WTC11 (cell line): Measurements from ENCODE around the gene UGT1A10. TPM values are rescaled to one million over a fixed set of nuclear protein-coding genes. Genes with fewer than 3 reads are reported as not detected.

Source experiments
- ATAC-seq: fragments of 200-7000 bp; cut with Tn5 transposase; 2 replicates; pipeline ENCODE4 v1.10.0; 2021; ENCODE audit warnings: mild to moderate bottlenecking, moderate library complexity
- CTCF ChIA-PET: fragments of 300-600 bp; sonication (Branson Sonifier 250); formaldehyde crosslinking; loops from one replicate; lab custom pipeline; 2021; ENCODE audit warnings: antibody characterized with exemption; lab: Charles Lee
- POLR2A ChIA-PET: fragments of 350-600 bp; sonication (Branson Sonifier 250); formaldehyde crosslinking; loops from one replicate; lab custom pipeline; 2021; ENCODE audit warnings: antibody characterized with exemption; lab: Charles Lee
- DNase-seq: peaks from one replicate; pipeline ENCODE4 v3.0.0; 2021; ENCODE audit warnings: low spot score
- H3K27ac Mint-ChIP-seq: 2 replicates; pipeline ENCODE4 v1.8.0; 2021; ENCODE audit warnings: mixed read lengths
- H3K27me3 Mint-ChIP-seq: 2 replicates; pipeline ENCODE4 v1.8.0; 2021; ENCODE audit warnings: low read depth, mild to moderate bottlenecking, moderate library complexity, mixed read lengths
- H3K36me3 Mint-ChIP-seq: 2 replicates; pipeline ENCODE4 v1.8.0; 2021; ENCODE audit warnings: mixed read lengths
- H3K4me1 Mint-ChIP-seq: 2 replicates; pipeline ENCODE4 v1.8.0; 2022; ENCODE audit warnings: mixed read lengths
- H3K4me3 Mint-ChIP-seq: 2 replicates; pipeline ENCODE4 v1.8.0; 2021; ENCODE audit warnings: mild to moderate bottlenecking, moderate library complexity, mixed read lengths
- H3K9me3 Mint-ChIP-seq: 2 replicates; pipeline ENCODE4 v1.8.0; 2021; ENCODE audit warnings: mixed read lengths
- ATF3 ChIP-seq: sonication (generic); formaldehyde crosslinking; conservative IDR thresholded peaks from 2 replicates; pipeline ENCODE4 v1.8.1; 2022; ENCODE audit warnings: mild to moderate bottlenecking, missing genetic modification reagents
- CBFB ChIP-seq: sonication (generic); formaldehyde crosslinking; IDR thresholded peaks from 2 replicates; pipeline ENCODE4 v1.8.1; 2022; ENCODE audit warnings: mild to moderate bottlenecking, low read depth, missing genetic modification reagents
- CREB1 ChIP-seq: sonication (generic); formaldehyde crosslinking; IDR thresholded peaks from 2 replicates; pipeline ENCODE4 v1.8.0; 2023; ENCODE audit warnings: mild to moderate bottlenecking, missing genetic modification reagents
- FOXK1 ChIP-seq: sonication (generic); formaldehyde crosslinking; IDR thresholded peaks from 2 replicates; pipeline ENCODE4 v1.8.0; 2022; ENCODE audit warnings: mild to moderate bottlenecking, moderate library complexity, missing genetic modification reagents
- FOXP4 ChIP-seq: sonication (generic); formaldehyde crosslinking; IDR thresholded peaks from 2 replicates; pipeline ENCODE4 v1.8.0; 2022; ENCODE audit warnings: mild to moderate bottlenecking, missing genetic modification reagents
- HMGA2 ChIP-seq: fragments of 250-450 bp; sonication (Bioruptor Pico); IDR thresholded peaks from 2 replicates; pipeline ENCODE4 v1.4.0; 2021; ENCODE audit warnings: mild to moderate bottlenecking, moderate library complexity
- MAX ChIP-seq: sonication (generic); formaldehyde crosslinking; IDR thresholded peaks from 2 replicates; pipeline ENCODE4 v1.8.0; 2022; ENCODE audit warnings: mild to moderate bottlenecking, missing genetic modification reagents
- MYBL2 ChIP-seq: sonication (generic); formaldehyde crosslinking; IDR thresholded peaks from 2 replicates; pipeline ENCODE4 v1.8.1; 2023; ENCODE audit warnings: mild to moderate bottlenecking, moderate library complexity, missing genetic modification reagents
- PRRX2 ChIP-seq: fragments of 250-450 bp; sonication (Bioruptor Pico); IDR thresholded peaks from 2 replicates; pipeline ENCODE4 v1.8.0; 2021; ENCODE audit warnings: mild to moderate bottlenecking
- SMAD4 ChIP-seq: sonication (generic); formaldehyde crosslinking; IDR thresholded peaks from 2 replicates; pipeline ENCODE4 v1.8.0; 2022; ENCODE audit warnings: mild to moderate bottlenecking, missing genetic modification reagents
- TCF7 ChIP-seq: sonication (generic); formaldehyde crosslinking; IDR thresholded peaks from 2 replicates; pipeline ENCODE4 v1.8.0; 2022; ENCODE audit warnings: mild to moderate bottlenecking, low read depth, missing genetic modification reagents, moderate library complexity
- ZNF138 ChIP-seq: sonication (generic); formaldehyde crosslinking; conservative IDR thresholded peaks from 2 replicates; pipeline ENCODE4 v1.8.1; 2022; ENCODE audit warnings: mild to moderate bottlenecking, moderate library complexity, missing genetic modification reagents
- ZNF423 ChIP-seq: fragments of 250-450 bp; sonication (Bioruptor Pico); IDR thresholded peaks from 2 replicates; pipeline ENCODE4 v2.1.2; 2022; ENCODE audit warnings: mild to moderate bottlenecking, moderate library complexity
- total RNA-seq: library from RNA; stranded (reverse); gene quantifications from 3 replicates; pipeline ENCODE4 v1.2.3, GENCODE V29; 2021
- TF ChIP-seq, protein P1 (sequence below): fragments of 250-450 bp; sonication (Bioruptor Pico); IDR thresholded peaks from 2 replicates; pipeline ENCODE4 v1.9.0; 2021; ENCODE audit warnings: mild to moderate bottlenecking
- TF ChIP-seq, protein P2 (sequence below): sonication (generic); formaldehyde crosslinking; IDR thresholded peaks from 2 replicates; pipeline ENCODE4 v1.8.1; 2022; ENCODE audit warnings: mild to moderate bottlenecking, moderate library complexity, missing genetic modification reagents
- TF ChIP-seq, protein P3 (sequence below): sonication (generic); formaldehyde crosslinking; IDR thresholded peaks from 2 replicates; pipeline ENCODE4 v1.8.1; 2022; ENCODE audit warnings: low read depth, mild to moderate bottlenecking, moderate library complexity, missing genetic modification reagents, borderline replicate concordance
- TF ChIP-seq, protein P4 (sequence below): fragments of 250-450 bp; sonication (Bioruptor Pico); IDR thresholded peaks from 2 replicates; pipeline ENCODE4 v1.9.0; 2021; ENCODE audit warnings: mild to moderate bottlenecking, borderline replicate concordance

UGT1A10 gene
- total RNA-seq, 1 experiment from 2014 or later: not detected

DNA sequence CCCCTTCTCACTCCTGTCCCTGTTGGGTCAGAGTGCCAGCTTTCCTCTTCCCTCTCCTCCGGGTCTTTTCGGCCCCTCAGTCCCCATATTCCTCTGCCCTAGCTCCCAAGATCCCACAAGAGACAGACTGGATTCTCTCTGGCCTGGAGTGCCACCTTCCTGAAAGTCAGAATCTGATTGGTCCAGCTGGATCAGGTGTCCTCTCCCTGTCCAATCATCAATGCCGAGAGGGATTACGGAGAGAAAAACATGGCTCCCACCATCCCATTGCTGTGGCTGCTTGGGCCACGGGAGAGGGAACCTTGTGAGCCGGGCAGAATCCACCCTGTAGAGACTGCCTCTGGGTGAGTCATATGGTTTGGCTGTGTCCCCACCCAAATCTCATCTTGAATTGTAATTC is 139.2 kb downstream of the UGT1A10 start:
- no peaks in the 10 kb centered on the region for H3K4me1 Mint-ChIP-seq
- no peak overlapping the region for H3K27ac Mint-ChIP-seq
- H3K4me3 Mint-ChIP-seq: no peak overlapping the region
- DNase-seq: no peak
- no peak for TF ChIP-seq PRRX2
- no peak for TF ChIP-seq FOXP4 (CRISPR knock-in tag)
- TF ChIP-seq MAX (CRISPR knock-in tag): no peak
- TF ChIP-seq MYBL2 (CRISPR knock-in tag): no peak
- TF ChIP-seq FOXK1: no peak
- no peak for TF ChIP-seq HMGA2 (CRISPR knock-in tag)
- TF ChIP-seq, protein P1, sequence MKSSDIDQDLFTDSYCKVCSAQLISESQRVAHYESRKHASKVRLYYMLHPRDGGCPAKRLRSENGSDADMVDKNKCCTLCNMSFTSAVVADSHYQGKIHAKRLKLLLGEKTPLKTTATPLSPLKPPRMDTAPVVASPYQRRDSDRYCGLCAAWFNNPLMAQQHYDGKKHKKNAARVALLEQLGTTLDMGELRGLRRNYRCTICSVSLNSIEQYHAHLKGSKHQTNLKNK: no peak
- TF ChIP-seq, protein P2, sequence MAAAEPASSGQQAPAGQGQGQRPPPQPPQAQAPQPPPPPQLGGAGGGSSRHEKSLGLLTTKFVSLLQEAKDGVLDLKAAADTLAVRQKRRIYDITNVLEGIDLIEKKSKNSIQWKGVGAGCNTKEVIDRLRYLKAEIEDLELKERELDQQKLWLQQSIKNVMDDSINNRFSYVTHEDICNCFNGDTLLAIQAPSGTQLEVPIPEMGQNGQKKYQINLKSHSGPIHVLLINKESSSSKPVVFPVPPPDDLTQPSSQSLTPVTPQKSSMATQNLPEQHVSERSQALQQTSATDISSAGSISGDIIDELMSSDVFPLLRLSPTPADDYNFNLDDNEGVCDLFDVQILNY (CRISPR knock-in tag): no peak
- TF ChIP-seq, protein P3, sequence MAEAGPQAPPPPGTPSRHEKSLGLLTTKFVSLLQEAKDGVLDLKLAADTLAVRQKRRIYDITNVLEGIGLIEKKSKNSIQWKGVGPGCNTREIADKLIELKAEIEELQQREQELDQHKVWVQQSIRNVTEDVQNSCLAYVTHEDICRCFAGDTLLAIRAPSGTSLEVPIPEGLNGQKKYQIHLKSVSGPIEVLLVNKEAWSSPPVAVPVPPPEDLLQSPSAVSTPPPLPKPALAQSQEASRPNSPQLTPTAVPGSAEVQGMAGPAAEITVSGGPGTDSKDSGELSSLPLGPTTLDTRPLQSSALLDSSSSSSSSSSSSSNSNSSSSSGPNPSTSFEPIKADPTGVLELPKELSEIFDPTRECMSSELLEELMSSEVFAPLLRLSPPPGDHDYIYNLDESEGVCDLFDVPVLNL (CRISPR knock-in tag): no peak
- no peak for TF ChIP-seq CREB1 (CRISPR knock-in tag)
- TF ChIP-seq ATF3 (CRISPR knock-in tag): no peak
- no peak for TF ChIP-seq SMAD4 (CRISPR knock-in tag)
- H3K9me3 Mint-ChIP-seq: peaks cover 47% of the 10 kb centered on the region
- ATAC-seq: no peak
- peaks cover 8% of the 10 kb centered on the region for H3K36me3 Mint-ChIP-seq
- no peaks in the 10 kb centered on the region for H3K27me3 Mint-ChIP-seq
- POLR2A ChIA-PET: no interaction called here
- CTCF ChIA-PET: interaction anchor here (1.0 kb wide), 1 partner anchor 82 kb away, joined by 3 read pairs; no protein-coding TSS in a partner anchor

DNA sequence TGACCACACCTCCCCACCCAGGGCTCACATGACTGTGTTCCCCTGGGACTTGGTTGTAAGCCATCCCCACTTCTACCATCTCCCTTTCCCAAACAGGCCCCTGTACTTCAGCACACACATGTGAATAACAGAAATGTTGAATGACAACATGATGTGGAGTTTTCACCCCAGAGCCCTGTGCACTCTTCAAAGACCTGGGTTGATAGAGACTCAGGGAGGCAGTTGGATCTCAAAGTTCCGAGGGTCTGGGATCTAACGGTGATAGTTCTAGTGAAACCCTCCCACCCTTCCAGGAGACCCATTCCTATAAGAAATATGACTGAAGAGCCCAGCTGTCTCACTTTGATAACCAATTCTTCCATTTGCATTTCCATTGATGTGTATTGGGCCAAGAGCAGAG is 141.8 kb downstream of the UGT1A10 start, which contains the start of gene MROH2A:
TSS of gene MROH2A (plus strand) at position 301 of the 400 bp plus-strand sequence. CDS start 1,029 bp downstream, outside the sequence.
- ATAC-seq: no peak

More for the DNA sequence above, 141.8 kb downstream of the UGT1A10 start, which contains the start of gene MROH2A:
- no peak within 1 kb of the TSS for H3K27ac Mint-ChIP-seq
- H3K9me3 Mint-ChIP-seq: peaks cover 47% of the 10 kb centered on the region
- H3K4me1 Mint-ChIP-seq: no peaks in the 10 kb centered on the region
- no peak within 1 kb of the TSS for H3K4me3 Mint-ChIP-seq
- ChIA-PET CTCF (no interaction called here), POLR2A (no interaction called here)
- TF ChIP-seq ZNF138: no peak
- no peak for TF ChIP-seq TCF7 (CRISPR knock-in tag)
- TF ChIP-seq CBFB (CRISPR knock-in tag): no peak
- no peak for TF ChIP-seq ZNF423 (CRISPR knock-in tag)
- TF ChIP-seq, protein P4, sequence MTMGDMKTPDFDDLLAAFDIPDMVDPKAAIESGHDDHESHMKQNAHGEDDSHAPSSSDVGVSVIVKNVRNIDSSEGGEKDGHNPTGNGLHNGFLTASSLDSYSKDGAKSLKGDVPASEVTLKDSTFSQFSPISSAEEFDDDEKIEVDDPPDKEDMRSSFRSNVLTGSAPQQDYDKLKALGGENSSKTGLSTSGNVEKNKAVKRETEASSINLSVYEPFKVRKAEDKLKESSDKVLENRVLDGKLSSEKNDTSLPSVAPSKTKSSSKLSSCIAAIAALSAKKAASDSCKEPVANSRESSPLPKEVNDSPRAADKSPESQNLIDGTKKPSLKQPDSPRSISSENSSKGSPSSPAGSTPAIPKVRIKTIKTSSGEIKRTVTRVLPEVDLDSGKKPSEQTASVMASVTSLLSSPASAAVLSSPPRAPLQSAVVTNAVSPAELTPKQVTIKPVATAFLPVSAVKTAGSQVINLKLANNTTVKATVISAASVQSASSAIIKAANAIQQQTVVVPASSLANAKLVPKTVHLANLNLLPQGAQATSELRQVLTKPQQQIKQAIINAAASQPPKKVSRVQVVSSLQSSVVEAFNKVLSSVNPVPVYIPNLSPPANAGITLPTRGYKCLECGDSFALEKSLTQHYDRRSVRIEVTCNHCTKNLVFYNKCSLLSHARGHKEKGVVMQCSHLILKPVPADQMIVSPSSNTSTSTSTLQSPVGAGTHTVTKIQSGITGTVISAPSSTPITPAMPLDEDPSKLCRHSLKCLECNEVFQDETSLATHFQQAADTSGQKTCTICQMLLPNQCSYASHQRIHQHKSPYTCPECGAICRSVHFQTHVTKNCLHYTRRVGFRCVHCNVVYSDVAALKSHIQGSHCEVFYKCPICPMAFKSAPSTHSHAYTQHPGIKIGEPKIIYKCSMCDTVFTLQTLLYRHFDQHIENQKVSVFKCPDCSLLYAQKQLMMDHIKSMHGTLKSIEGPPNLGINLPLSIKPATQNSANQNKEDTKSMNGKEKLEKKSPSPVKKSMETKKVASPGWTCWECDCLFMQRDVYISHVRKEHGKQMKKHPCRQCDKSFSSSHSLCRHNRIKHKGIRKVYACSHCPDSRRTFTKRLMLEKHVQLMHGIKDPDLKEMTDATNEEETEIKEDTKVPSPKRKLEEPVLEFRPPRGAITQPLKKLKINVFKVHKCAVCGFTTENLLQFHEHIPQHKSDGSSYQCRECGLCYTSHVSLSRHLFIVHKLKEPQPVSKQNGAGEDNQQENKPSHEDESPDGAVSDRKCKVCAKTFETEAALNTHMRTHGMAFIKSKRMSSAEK (CRISPR knock-in tag): no peak
- peaks cover 8% of the 10 kb centered on the region for H3K36me3 Mint-ChIP-seq
- DNase-seq: no peak
- no peaks in the 10 kb centered on the region; the same call in 1 of the 2 replicates for H3K27me3 Mint-ChIP-seq
